ENCODE measurements around the gene MED29. TPM values are rescaled to one million over a fixed set of nuclear protein-coding genes. Genes with fewer than 3 reads are reported as not detected.

MED29 gene
- total RNA-seq, 1 experiment from 2014 or later = 32.0 TPM

- Histone ChIP-seq H3K36me3 (ENCODE audit: control insufficient read depth in 1 of 2, insufficient read depth in 2 of 2, low read length in 2 of 2) (peaks cover 32 to 38% of the 10 kb centered on the region in 2 experiments; a peak in 3 of 4 replicates), H3K9ac (ENCODE audit: low read length) (no peak overlapping the region), H2AFZ (ENCODE audit: low read depth, low read length, poor library complexity, severe bottlenecking) (no peak overlapping the region), H3K9me2 (ENCODE audit: insufficient read depth) (no peaks in the 10 kb centered on the region), H3K27ac (ENCODE audit: low read depth, low read length) (no peak overlapping the region), H3K4me2 (ENCODE audit: low read length) (no peak overlapping the region), H3K79me2 (ENCODE audit: insufficient read depth, low read length) (peaks cover 38% of the 10 kb centered on the region), H4K20me1 (ENCODE audit: insufficient read depth) (no peaks in the 10 kb centered on the region), H3K4me1 (ENCODE audit: control insufficient read depth in 1 of 2, insufficient read depth in 2 of 2, low read length in 2 of 2) (peaks cover 14% of the 10 kb centered on the region in 2 experiments), H3K4me3 (replicated peaks in 1 of 2; ENCODE audit: low read depth in 1 of 2, low read length in 2 of 2) (no peak overlapping the region), H3K9me3 (ENCODE audit: control insufficient read depth in 1 of 2, insufficient read depth in 1 of 2, low read depth in 1 of 2, low read length in 2 of 2) (no peaks in the 10 kb centered on the region), H3K27me3 (ENCODE audit: insufficient read depth, low read length) (no peaks in the 10 kb centered on the region)
- CTCF ChIA-PET = no interaction called here
- POLR2A ChIA-PET = no interaction called here
- no TSS peak for BruUV-seq (replicated peaks)
- DNase-seq (ENCODE audit: low read depth, low spot score) = no peak
- no peak for ATAC-seq
- RAD21 ChIA-PET (ENCODE audit: low non-redundant PET in 1 of 2, low total read pairs in 2 of 2, uncharacterized antibody in 2 of 2, unreplicated experiment in 2 of 2) = no interaction called here
- TF ChIP-seq CBX3 (IDR thresholded peaks at IDR 0.05; ENCODE audit: low read depth) (no peak), EZH2 (IDR thresholded peaks at IDR 0.05) (no peak), YY1 (IDR thresholded peaks at IDR 0.05; ENCODE audit: extremely low read depth, insufficient replicate concordance, low read depth, low read length) (no peak), SRF (IDR thresholded peaks at IDR 0.05; ENCODE audit: low read depth) (no peak), CTCF (IDR thresholded peaks at IDR 0.05 in 2 of 3, conservative IDR thresholded peaks at IDR 0.05 in 1 of 3; ENCODE audit: borderline replicate concordance in 1 of 3, insufficient read depth in 1 of 3, low read depth in 2 of 3, low read length in 2 of 3) (no peak), ZNF274 (IDR thresholded peaks at IDR 0.05; ENCODE audit: low read depth, low read length) (no peak), POLR2AphosphoS5 (IDR thresholded peaks at IDR 0.05; ENCODE audit: low read depth, low read length) (no peak), TCF7L2 (IDR thresholded peaks at IDR 0.05; ENCODE audit: borderline replicate concordance, extremely low read depth, insufficient read depth, insufficient read length) (no peak), POLR2A (IDR thresholded peaks at IDR 0.05; ENCODE audit: borderline replicate concordance, extremely low read depth, insufficient read depth, insufficient read length) (no peak), ELF1 (IDR thresholded peaks at IDR 0.05; ENCODE audit: borderline replicate concordance, low read depth) (no peak), SIN3A (IDR thresholded peaks at IDR 0.05; ENCODE audit: low read depth) (no peak), ZFX (IDR thresholded peaks at IDR 0.05) (no peak), FOSL1 (IDR thresholded peaks at IDR 0.05; ENCODE audit: low read depth) (no peak), EGR1 (IDR thresholded peaks at IDR 0.05; ENCODE audit: low read depth) (no peak), RAD21 (IDR thresholded peaks at IDR 0.05; ENCODE audit: low read depth) (no peak)
- TF ChIP-seq, protein P1, sequence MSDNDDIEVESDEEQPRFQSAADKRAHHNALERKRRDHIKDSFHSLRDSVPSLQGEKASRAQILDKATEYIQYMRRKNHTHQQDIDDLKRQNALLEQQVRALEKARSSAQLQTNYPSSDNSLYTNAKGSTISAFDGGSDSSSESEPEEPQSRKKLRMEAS (IDR thresholded peaks at IDR 0.05) = no peak
- TF ChIP-seq, protein P2, sequence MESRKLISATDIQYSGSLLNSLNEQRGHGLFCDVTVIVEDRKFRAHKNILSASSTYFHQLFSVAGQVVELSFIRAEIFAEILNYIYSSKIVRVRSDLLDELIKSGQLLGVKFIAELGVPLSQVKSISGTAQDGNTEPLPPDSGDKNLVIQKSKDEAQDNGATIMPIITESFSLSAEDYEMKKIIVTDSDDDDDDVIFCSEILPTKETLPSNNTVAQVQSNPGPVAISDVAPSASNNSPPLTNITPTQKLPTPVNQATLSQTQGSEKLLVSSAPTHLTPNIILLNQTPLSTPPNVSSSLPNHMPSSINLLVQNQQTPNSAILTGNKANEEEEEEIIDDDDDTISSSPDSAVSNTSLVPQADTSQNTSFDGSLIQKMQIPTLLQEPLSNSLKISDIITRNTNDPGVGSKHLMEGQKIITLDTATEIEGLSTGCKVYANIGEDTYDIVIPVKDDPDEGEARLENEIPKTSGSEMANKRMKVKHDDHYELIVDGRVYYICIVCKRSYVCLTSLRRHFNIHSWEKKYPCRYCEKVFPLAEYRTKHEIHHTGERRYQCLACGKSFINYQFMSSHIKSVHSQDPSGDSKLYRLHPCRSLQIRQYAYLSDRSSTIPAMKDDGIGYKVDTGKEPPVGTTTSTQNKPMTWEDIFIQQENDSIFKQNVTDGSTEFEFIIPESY (IDR thresholded peaks at IDR 0.05; ENCODE audit: extremely low read depth, insufficient replicate concordance, low read length) = no peak
- intact Hi-C loops (cut with micrococcal nuclease) = no loop called here
Measured at GRCh38 chr19:39388657-39389056, 2.5 kb upstream of the MED29 start.
